ENCODE data around the gene VTI1A.

GRCh38 chr10:112548535-112549276 is 101.7 kb downstream of the VTI1A start:
- TF ChIP-seq, protein P1, sequence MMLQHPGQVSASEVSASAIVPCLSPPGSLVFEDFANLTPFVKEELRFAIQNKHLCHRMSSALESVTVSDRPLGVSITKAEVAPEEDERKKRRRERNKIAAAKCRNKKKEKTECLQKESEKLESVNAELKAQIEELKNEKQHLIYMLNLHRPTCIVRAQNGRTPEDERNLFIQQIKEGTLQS (IDR thresholded peaks at IDR 0.05): no peak
- TF ChIP-seq, protein P2, sequence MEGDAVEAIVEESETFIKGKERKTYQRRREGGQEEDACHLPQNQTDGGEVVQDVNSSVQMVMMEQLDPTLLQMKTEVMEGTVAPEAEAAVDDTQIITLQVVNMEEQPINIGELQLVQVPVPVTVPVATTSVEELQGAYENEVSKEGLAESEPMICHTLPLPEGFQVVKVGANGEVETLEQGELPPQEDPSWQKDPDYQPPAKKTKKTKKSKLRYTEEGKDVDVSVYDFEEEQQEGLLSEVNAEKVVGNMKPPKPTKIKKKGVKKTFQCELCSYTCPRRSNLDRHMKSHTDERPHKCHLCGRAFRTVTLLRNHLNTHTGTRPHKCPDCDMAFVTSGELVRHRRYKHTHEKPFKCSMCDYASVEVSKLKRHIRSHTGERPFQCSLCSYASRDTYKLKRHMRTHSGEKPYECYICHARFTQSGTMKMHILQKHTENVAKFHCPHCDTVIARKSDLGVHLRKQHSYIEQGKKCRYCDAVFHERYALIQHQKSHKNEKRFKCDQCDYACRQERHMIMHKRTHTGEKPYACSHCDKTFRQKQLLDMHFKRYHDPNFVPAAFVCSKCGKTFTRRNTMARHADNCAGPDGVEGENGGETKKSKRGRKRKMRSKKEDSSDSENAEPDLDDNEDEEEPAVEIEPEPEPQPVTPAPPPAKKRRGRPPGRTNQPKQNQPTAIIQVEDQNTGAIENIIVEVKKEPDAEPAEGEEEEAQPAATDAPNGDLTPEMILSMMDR (IDR thresholded peaks at IDR 0.05; ENCODE audit: low read depth, low read length, missing input control): no peak
- no peak for TF ChIP-seq SP1 (IDR thresholded peaks at IDR 0.05)

All from liver (tissue), 3 donors.